ENCODE data around the gene DDX53.

DDX53 gene

DNA sequence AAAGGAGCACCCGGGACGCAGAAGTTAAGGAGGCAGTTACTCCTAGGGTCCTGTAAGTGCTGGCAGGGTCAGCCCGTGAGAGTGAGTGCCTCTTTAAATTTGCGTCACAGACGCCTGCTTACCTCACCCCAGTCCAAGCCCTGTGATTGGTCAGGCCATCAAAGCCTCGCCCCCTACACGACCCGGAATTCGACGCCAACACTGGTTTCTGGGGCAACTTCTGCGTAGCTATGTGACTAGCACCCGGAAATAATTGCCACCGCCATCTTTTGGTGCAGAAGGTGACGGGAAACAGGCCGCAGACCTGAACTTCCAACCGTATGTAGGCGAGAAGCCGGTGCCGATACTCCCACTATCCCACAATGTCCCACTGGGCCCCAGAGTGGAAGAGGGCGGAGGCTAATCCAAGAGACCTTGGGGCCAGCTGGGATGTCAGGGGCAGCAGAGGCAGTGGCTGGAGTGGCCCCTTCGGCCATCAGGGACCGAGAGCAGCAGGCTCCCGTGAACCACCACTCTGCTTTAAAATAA, at the start of gene DDX53:
Gene DDX53, plus strand, starts transcription at position 265 of the 528 bp plus-strand sequence. Its CDS starts 98 bp downstream, at position 363.
- DNase-seq: no peak

DNA sequence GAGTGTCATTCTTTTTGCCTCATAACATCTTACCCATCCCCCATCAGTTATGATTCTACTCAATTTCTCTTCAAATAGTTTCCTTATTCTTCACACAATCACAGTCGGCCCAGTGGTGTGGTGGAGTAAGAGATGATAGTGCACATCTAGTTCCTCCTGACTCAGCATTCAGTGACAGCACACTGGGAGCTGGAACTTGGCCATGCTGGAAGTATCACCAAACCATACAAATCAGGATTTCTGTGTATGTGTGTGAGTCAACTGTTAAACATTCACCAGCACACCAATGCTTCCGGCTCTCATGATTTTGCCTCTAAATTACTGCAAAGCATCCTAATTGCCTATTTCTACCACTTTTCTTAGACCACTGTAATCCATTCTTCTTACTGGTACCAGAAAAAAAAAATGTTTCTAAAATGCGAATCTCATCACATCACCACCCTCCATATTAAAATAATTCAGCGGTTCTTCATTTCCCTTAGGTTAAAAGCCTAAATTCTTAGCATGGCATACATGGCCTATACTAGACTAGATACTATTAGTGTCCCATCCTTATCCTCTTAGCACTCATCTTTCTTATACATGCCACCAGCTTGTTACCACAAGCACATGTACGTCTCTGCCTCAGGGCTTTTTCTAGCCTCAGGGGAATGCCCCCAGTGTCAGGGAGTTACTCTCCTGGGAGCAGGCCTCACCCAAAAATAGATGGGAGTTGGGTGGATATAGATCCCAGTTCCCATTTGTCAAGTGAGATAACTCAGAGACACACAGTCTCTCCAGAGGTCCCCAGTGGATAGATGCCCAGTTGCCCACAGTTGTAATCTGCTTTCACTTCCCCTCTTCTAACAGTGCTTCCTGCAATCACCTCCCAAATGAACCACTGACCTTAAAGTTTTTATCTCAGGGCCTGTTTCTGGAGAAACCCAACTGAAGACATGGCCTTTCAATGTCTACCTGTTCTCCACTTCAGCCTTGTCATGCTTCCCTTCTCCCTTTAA, 49.2 kb upstream of the DDX53 start:
- peak; percentile 19 for DNase-seq

DNA sequence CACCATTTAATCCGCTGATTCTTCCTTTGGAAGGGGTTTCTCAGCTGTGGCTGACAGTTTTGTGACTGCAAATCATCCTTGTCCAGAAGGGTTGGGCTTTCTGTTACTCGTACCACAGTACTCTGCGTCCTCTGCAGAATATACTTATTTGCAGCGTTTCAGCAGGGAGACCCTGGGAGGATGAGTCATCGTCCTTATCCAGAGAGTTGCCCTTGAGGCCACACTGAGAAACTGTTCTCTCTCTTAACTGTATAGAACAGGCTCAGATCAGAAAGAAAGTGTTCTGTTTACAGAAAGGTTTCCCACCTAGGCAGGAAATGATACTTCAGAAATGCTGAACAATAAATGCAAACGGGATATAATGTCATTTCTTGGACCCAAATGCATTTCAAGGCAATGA, 47.8 kb upstream of the DDX53 start:
- DNase-seq: no peak

GRCh38 chrX:22958250-22958649, 41.5 kb upstream of the DDX53 start:
- no peak for DNase-seq

DNA sequence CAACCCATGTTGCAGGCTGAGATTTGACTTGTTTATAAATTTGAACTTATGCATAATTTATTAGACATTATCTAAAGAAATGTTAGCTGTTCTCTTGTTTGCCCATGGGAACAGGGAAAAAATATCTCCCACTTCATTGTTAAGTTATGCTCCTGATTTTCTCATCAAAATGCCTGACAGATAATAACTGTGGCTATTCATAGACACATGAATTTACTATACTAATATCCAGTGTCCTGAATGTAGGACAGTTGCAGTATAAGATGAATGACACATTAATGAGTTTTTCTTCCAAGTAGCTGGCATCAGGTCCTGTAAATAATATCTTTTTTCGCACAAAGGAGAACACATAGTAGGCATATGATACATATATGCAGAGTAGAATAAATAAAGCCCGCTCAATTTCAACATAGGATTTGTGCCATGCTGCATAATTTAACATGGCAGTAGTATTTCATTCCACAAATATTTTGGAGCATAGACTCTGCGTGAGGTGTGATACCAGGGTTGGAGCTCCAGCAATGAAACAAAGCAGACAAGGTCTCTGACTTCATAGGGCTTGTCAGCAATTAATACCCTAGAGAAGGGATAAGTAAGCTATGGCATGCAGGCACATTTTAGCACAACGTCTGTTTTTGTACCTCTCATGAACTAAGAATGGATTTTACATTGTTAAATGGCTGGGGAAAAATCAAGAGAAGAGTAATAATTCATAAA, 40.4 kb upstream of the DDX53 start:
- no peak for DNase-seq

- DNase-seq: no peak
These were observed 36.6 kb upstream of the DDX53 start for GRCh38 chrX:22963196-22963595.

GRCh38 chrX:22968494-22968893, 31.3 kb upstream of the DDX53 start:
- DNase-seq: no peak

DNA sequence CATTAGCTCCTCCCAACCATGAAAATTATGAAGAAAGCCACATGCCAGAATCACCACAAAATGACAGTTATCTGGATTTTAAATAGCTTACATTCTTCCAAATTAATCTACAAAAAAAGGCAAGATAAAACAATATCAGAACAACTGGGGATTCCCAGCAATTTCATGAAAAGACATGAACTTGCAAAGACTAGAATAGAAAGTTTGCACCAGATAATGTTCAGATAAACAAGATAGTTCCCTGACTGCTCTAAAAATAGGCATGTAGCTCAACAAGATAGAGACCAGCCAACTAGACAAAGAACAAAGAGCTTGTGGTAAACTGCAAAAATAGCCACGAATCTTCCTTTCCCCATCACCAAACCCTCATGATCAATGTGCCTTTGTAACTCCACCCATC, 30.3 kb upstream of the DDX53 start:
- no peak for DNase-seq

DNA sequence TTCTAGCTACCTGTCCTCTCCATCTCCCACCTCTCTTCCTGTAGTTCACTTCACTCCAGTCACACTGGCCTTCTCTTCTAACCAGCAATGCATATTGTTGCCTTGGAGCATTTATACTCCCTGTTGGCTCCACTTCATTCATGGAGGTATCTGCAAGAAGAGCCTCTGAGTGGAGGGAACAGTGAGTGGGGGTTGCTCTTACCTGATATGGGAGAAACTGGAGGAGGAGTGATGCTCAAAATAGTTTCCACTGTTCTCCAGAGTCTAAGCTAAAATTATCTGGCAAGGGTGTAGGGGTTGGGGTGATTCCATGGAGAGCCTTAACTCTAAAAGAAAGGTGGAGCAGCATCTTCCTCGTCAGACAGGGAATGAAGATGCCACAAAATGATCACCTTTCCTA, 28.9 kb upstream of the DDX53 start:
- DNase-seq: no peak

DNA sequence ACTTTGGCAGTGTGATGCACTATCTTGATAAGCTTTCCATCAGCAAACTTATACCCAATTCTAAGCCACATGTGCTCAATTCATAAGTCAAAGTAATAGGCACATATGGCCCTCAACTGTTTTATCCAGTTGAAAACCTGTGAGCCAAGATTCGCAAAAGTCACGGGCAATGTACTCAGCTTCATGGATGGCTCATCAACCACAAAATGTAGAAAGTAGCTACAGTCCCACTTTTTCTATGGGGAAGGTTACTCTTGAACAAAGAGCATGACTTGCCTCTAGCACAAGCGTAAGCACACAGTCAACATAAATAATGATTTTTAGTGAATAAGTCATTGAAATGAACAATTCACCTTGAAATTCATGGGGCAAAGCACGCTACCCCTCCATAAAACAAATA, 25.1 kb upstream of the DDX53 start:
- DNase-seq: no peak

GRCh38 chrX:22975786-22976185, 24.0 kb upstream of the DDX53 start:
- DNase-seq: no peak

DNA sequence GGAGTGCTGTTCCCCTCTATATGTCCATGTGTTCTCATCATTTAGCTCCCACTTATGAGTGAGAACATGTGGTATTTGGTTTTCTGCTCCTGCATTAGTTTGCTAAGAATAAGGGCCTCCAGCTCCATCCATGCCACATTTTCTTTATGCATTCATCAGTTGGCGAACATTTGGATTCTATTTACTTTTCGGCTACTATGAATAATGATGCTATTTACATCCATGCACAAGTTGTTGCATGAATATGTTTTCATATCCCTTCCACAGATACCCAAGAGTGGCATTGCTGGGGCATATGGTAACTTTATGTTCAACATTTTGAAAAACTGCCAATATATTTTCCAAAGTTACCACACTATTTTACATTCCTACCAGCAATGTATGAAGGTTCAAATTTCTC, 13.8 kb upstream of the DDX53 start:
- no peak for DNase-seq

DNA sequence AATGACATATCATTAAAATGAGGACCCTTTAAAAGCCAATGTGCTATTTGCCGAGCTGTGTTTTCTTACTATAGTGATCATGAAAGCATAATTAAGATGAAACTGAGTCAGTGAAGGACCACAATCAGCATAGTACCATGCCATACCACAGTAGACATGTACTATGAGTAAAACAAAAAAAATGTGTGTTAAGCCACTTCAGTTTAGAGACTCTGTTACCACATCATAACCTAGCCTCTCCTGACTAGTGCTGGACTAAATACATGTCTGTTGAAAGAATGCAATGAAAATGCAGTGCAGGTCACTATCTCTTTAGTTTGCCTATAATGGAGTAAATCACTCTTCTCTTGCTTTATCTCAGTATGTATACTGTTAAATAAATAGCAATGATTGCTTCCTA, 12.3 kb upstream of the DDX53 start:
- DNase-seq: no peak

DNA sequence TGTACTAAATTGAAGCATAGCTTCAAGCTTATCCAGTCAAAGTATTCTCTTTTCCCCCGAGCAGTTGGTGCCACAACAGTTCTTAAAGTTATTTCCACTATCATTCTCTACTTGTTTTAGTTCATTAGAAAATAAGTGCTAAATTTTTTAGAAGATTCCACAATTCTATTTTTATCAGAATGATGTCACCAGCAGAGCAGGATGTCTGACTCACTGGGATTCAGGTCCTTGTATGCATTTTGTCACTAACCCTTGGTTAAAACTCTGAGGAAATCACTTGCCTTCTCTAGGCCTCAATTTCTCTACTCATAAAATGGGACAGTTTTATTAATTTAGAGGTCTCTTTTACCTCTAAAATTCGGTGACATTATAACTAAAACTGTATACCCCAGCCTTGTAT, 3.4 kb downstream of the DDX53 start:
- DNase-seq: no peak

GRCh38 chrX:23008431-23009099, 8.8 kb downstream of the DDX53 start:
- no peak for DNase-seq

DNA sequence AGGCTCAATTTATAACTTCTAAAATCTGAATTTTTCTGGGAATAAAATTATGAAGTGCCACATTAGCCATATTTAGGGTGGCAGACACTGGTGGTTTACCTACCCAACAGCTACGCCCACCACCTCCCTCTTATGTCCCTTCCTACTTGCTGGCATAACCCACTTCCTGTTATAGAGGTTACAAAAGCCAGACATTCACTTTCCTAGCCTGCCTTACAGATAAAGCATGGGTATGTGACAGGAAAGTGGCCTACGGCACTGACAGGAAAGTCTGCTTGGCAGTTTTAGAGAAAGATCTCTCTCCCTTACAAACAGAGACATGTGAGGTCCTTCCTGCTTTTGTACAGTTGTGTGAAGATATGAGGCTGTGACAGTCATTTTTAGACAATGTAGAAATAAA, 12.4 kb downstream of the DDX53 start:
- no peak for DNase-seq

DNA sequence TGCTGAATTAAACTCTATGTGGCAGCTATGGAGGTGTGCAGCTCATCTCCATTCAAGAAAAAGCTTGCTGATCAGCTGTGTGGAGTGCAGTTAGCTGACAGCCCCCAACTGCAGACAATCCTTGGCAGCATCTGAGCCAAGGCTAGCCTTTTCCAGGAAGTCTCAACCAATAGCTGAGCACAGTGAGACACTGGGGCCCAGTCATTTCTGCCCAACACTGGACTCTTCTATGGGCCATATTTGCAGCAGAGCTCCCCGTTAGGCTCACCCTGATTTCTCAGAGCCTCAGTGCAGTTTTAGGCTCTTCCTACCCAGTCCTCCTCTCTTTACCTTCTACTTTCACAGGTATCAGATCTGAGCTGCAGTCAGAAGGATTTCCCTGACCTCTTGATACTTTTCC, 12.9 kb downstream of the DDX53 start:
- DNase-seq: no peak

DNA sequence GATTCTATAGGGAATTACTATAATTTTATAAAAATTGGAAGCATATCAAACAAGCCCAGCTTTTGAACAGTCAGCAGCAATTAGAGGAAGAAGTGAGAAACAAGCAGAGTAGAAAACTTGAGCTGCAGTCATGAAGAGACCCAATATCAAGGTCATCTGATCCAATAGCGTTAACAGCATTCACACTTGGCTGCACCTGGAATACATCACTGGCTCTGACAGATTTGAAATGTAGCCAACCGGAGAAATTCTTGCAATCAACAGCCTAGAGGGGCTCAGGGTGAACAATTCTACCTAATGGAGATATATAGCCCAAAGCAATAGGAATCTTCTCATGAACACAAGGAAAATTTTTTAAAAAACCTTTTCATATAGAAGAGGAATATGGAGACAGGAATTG, 13.6 kb downstream of the DDX53 start:
- no peak for DNase-seq

GRCh38 chrX:23031600-23031999, 31.8 kb downstream of the DDX53 start:
- DNase-seq: no peak

DNA sequence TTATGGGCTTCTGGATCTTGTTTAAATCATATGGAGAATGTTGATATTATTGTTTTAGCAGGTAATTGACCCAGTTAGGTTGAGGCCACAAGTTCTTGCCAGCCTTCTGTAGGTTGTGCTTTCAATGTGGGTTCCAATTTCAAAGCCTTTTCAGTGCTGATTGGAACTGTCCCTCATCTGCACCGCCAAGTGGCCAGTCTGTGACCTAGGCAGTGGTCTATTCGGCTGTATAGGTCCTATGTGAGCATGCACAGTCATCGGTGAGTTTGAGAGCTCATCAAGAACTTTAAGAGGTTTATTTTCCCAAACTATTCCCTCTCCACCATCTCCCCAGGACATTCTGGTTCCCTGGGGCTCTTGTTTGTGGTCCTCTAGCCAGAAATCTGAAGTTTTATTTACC, 35.7 kb downstream of the DDX53 start:
- DNase-seq: no peak

DNA sequence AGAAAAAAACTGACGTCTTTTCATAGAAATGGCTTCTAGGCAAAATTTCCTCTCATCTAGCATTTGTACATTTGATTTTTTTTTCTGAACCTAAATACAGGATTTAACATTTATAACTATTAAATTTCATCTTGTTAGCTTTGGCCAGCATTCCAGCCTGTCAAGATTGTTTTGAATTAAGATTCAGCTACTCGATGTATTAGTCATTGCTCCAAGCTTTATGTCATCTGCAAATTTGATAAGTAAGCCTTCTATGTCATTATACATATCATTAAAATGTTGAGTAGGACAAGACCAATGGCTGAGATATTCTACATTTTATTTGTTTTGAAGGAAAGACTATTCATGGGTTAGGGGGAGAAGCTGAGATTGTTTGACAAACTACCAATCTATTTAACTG, 46.7 kb downstream of the DDX53 start:
- no peak for DNase-seq

DNA sequence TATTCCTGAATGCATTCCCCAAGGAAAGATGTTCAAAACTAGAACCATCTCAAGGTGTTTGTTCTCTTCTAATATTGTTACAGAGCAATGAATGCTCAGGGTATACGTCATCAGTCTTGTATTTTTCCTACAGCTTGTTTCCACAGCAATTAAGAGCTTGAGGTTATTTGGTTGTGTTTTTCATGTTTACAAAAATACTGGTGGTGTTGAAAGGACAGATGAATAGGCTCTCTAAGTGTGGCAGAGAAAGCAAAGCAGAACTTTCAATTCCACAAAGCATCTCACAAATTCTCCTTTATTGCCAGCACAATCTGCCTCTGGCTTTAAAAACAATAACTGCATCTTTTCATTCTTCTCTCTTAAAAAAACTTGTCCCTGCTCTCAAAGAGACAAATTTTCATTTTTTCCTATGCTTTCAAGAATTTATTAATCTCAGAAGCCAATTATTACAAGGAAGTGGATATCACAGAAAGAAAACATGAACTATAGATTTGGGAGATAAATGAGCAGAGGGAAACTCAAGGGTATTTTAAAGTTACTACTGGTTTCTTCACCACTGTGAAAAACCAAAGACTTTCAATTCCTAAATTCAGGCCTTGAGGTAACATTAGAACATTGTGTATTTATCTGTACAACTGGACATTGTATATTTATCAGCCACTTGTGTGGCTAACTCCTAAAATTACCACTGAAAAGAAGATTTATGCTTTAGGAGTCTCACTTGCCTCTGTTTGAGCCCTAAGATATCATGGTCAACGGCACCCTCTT, 49.2 kb downstream of the DDX53 start:
- no peak for DNase-seq

GRCh38 chrX:23052324-23052723, 52.6 kb downstream of the DDX53 start:
- DNase-seq: no peak

All from femur (tissue), 1 donor.